C1 segment of cervical spinal cord (tissue), 14 donors: ENCODE results near the gene MYH9.

Experiments
- DNase-seq, 14 donors: peaks; one replicate each; lab custom pipeline; 2025; lab: John Stamatoyannopoulos, UW

The MYH9 gene

DNA sequence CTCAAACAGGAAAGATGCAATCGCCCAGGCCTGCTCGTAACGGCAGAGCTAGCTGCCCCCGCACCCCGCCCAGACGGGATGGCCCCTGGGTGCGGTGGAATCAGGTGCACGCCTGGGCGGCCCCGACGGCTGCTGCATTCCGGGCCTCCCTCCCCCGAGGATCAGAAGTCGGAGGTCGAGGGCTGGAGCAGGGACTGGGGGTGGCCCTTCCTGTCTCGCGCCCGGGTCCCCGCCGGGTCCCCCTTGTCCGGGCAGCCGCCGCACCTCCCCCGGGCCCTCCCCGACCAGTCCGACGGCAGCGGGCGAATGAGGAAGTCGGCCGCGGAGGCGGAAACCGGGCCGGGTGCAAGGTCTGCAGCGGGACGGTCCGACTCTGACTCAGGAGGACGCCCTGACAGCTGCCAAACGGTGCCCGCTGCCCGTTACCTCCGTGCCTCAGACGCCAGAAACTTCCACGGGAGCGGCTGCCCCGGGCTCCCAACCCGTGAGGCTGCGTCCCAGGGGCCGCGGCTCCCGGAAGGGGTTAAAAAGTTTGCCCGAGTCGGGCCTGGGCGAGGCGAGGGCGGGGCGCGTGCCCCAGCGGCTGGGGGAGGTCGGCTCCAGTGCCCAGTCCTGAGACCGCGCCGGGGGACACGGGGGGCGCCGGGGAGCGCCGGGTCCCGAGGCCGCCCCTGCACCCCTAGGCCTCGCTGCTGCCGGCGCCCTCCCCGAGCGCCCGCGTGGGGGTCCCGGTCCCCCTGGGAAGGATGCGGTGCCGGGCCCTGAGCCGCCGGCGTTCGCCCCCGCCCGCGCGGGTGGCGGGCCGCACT lies 663 bp downstream of the MYH9 start:
- peak in 9 of 14 donors; percentile 20 to 61 (median 43) for DNase-seq

- DNase-seq = peak in 8 of 14 donors; percentile 13 to 61 (median 51)
These were observed 1.3 kb downstream of the MYH9 start for GRCh38 chr22:36386351-36386899.

DNA sequence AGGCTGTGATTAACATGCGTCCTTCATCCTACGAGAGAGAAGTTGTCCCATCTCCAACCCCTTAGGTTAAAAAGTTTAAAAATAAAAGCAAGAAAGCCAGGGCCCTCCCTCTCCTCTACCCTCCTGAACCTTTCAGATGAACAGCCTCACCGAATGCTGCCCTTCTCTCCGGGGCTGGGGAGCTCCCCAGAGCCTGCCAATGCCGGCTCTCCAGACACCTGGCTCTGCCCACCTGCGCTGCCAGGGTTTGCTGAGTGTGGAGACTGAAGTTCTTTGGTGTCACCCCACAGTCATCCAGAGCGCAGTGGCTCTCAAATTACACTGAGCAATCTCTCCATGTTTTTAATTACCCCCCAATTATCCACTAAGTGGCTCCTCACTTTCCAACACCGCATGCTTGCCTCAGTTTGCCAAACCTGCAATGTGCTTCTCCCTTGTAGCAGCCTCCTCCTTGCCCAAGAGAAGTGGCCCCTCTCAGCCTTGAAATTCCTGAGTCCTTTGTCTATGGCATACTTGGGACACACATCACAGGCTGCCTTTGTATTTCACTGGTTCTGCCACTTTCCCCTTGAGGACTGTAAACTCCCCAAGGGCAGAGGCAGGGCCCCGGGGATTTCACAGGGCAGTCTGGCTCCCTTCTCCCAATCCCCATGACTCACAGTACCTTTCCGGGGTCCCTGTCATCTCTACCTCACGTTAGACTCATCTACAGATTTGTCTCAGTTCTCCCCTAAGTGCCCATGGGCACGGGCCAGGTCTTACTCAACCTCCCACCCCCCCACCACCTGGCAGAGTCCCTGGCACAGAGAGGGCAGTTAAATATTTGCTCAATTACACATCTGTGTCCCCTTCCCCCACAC lies 2.0 kb downstream of the MYH9 start:
- DNase-seq = peak in 4 of 14 donors; percentile 18 to 59 (median 48)

DNA sequence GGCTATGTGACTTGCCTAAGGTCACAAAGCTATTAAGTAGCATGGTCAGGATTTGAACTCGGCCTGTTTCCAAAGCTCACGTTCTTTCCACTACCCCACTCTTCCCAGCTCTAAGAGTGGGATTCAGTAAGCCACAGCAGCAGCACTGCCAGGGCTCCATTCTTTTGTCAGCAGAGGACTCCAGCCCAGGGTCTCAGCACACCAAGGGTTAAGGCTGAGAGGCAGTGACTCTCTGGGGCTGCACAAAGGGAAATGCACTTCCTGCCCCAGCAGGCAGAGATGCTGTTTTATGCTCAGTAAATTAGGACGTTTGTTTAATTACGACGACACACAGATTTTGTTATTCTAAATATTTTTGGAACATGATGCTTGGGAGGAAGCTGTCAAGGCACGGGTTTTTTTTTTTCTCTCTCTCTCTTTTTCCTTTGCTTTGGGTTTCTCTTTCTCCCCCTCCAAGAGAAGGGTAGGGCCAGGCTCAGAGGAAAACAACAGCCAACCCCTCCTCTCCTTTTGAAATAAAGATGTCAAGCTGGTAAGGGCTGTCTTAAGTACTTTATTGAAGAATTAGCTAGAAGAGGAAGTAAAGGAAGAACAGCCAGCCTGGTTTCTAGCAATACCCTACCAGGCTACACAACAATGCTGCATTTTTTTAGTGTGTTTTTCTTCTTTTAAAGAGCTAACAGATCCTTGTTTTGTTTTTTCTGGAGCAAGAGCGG lies 2.8 kb downstream of the MYH9 start:
- DNase-seq = peak in 1 of 14 donors; percentile 15

DNA sequence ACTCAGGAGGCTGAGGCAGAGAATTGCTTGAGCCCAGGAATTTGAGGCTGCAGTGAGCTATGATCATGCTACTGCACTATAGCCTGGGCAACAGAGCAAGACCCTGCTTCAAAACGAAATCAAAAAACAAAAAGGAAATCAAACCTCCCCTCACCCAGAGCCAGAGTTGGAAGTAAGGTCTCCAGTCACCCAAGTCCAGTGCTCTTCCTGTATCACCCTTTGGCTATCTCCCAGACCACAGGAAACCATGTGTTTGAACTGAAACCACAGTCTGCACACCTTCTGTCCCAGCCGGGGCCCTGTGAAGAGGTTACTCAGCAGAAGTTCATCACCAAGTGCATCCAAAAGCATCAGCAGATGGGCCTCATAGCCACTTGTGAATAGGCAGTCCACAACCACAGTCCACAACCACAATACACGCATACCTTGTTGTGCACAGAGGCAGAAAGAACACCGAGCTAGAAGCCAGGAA lies 4.6 kb downstream of the MYH9 start:
- no peak for DNase-seq

GRCh38 chr22:36381513-36382128 lies 6.1 kb downstream of the MYH9 start:
- no peak for DNase-seq

- DNase-seq = no peak
These were observed 8.0 kb downstream of the MYH9 start for GRCh38 chr22:36379593-36380361.

DNA sequence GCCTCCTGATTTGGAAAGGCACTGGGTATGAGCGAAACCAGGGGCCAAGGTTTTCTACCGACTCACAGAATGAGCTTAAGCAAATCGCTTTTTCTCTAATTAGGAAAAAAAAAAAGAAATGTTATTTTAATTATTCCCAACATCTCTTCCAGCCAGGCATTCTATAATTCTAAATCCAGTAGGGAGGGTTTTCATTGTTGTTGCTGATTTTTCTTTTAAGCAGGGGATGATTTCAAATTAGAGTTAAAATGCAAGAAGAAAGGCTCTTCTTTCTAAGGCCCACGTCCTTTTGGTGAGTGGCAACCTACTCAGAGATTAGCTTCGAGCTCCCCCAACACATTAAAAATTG lies 8.9 kb downstream of the MYH9 start:
- DNase-seq = no peak

- DNase-seq = no peak
These were observed 9.5 kb downstream of the MYH9 start for GRCh38 chr22:36378080-36378868.

DNA sequence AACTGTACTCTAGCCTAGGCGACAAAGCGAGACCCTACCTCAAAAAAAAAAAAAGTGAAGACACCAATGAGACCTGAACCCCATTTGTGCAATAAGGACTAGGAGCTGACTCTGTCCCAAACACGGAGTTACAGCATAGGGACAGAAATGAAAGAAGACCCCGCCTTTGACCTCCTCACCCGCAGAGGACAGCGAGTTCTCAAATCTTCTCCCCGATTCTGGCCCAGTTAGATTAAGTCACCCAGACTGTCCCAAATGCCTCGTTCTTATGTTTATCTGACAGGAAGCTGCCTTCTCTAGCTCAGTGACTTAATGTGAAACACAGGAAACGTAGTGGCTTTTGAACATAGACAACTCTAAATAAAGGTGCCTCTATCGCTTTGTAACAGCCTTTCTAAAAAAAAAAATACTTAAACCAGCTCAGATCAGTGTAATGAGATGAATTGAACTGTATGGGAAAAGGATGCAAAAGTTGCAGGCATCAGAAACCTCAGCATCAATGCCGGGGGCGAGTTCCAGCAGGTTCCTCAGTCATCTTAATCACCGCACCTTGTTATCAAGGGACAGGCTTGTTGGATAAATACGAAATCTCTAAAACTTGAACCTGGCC lies 10.6 kb downstream of the MYH9 start:
- no peak for DNase-seq

GRCh38 chr22:36376265-36376664 lies 11.5 kb downstream of the MYH9 start:
- DNase-seq = no peak

DNA sequence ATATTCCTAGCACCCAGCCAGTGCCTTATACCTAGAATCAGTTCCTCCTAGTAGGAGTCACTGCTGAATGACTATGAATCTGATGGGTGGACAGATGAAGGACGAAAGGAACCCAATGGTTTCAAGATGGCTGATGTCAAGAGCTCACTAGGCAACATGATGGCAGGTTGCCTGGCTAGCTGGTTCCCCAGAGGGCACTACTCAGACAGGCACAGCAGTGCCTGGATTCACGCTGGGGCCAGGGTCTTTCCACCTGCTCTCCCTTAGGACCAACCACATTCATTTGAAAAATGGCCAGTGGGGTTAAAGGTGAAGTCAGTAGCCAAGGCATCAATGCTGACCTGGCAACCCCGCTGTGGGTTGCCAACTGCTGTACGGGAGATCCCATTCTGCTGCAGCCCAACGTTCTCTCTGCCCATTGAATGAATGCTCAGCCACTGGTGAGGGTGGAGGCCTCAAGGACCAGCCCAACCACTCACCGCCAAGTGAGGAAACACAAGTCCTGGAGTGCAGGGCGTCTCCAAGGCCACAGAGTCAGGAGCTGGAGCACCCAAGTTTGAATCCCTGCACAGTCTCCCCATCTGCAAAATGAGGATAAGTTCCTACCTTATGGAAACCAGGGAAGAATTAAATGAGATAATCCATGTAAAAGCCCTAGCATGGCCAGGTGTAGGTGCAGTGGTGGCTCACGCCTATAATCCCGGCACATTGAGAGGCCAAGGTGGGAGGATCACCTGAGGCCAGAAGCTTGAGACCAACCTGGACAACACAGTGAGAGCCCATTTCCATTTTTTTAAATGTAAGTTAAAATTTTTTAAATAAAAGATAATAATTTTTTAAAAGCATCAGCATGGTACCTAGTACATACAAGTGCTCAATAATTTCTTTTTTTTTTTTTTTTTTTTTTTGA lies 12.4 kb downstream of the MYH9 start:
- DNase-seq = no peak

DNA sequence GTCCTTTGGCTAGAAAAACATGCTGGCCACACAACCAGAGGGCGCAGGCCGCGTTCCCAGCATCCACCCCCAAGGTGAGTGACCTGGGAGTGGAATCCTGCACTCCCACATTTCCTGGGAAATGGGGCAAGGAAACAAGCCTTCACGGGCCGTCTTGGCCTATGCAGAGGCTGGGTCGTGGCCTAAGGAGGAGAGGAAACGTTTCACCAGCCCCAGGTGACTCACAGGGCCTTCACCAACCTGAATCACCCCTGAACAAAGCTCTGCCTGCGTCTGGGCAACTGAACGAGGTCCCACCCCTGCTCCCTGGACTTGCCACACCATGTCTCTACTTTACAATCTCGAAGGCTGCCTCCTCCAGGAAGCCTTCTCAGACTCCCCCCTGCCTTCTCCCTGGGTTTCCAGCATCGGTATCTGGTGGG lies 13.2 kb downstream of the MYH9 start:
- DNase-seq = no peak

DNA sequence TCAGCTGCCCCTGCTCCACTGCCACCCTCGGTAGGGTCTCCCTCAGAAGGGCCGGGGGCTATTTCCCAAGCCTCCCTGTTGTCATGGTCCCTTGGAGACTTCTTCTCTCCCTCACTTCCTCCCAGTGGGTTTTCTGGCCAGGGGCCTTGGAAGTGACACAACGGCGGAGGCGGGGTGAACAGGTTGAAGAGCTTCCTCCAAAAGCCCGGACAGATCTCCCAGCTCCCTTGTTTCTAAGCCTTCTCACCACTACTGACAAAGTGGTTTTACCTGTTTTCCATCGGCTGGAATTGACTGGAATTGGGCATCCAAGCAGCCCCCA lies 14.5 kb downstream of the MYH9 start:
- DNase-seq = peak in 2 of 14 donors; percentile 16 to 36

DNA sequence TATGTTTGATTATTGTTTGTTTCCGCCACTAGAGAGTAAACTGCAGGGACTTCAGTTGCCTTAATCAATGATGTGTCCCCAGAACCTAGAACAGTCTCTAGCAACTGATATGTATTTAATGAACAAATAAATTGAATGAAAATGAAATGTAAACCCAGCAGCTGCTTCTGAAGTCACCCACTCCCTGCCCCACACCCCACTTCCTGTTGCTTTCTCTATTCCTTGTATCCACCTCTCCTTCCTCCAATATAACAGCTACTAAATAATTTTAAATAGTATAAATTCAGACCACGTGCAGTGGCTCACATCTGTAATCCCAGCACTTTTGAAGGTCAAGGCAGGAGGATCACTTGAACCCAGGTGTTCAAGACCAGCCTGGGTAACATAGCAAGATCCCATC lies 15.8 kb downstream of the MYH9 start:
- DNase-seq = no peak

DNA sequence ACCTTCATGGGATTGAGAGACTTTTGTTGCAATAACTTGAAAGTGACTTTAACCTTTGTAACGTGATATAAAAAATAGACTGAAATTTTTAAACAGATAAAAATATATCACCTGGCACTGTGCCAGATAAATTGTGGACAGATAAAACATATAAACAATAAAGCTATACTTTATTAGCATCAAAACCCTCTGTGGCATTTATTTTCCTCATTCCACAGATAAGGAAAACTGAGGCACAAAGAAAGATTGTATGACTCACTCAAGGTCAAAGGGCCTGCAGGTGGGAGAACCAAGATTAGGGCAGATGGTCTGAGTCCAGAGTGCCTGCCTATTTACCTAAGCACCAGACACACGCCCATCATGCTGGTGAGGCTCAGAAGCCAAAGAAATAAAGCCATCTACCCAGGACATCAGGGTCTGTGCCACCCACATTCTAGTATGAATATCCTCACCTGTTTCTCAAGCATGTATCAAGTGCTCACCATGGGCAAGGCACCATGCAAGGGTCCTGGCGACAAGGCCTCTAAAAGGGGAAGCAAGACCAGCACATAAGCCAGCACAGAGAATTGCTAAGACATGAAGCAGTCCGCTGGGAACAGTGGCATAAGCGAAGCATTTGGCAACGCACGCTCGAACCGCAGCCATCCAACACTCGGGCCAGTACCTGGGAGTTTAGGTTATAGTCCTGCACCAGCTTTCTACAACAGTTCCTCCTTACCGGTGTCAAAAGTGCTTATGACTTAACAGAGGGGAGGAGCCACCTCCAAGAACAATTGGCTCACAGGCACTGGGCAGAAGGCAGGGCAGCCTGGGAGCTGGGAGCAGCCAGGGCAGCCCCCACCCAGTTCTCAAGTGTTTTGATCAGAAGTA lies 17.6 kb downstream of the MYH9 start:
- peak in 3 of 14 donors; percentile 27 to 84 (median 31) for DNase-seq
